GM12873 (cell line): Measurements from ENCODE around the gene SMTNL2.

Experiments used
- TF ChIP-seq, protein P1 (sequence below): IDR thresholded peaks from 2 replicates; pipeline ENCODE4 v1.5.1; 2012; ENCODE audit warnings: low read depth, mild to moderate bottlenecking, moderate library complexity, low read length, control low read depth; ENCODE audit not compliant: insufficient read depth; ENCODE audit errors: missing control alignments

SMTNL2 gene

DNA sequence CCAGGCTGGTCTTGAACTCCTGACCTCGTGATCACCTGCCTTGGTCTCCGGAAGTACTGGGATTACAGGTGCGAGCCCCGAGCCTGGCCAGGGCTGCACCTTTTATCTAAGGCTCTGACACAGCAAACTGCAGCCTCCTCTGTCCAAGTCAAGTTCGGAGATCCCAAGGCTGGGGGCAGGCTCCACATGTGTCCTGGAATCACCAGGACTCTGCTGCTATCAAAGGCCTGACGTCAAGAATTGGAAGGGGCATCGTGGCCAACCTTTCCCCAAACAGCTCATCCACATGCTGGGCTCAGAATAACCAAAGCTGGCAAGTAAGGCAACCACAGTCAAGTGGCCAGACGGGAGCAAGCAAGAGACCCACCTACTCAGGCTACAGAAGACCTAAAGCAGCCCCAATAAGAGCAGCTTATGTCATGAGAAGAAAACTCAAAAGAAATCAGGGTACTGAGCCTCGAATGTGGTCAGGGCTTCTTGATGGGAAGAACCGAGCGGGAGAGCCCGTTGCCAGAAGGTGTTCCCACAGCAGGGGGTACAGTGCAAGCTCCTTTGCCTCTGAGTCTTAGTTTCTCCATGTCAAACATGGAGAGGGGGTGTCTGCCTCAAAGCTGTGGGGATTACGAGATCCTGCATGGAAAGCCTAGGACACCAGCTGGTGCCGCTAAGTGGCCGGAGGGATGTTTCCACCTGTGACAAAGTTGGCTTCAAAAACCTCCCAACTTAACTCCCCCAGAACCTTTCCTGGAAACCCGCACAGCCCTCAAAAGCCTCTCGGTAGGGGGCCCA lies 37.0 kb upstream of the SMTNL2 start:
- TF ChIP-seq, protein P1, sequence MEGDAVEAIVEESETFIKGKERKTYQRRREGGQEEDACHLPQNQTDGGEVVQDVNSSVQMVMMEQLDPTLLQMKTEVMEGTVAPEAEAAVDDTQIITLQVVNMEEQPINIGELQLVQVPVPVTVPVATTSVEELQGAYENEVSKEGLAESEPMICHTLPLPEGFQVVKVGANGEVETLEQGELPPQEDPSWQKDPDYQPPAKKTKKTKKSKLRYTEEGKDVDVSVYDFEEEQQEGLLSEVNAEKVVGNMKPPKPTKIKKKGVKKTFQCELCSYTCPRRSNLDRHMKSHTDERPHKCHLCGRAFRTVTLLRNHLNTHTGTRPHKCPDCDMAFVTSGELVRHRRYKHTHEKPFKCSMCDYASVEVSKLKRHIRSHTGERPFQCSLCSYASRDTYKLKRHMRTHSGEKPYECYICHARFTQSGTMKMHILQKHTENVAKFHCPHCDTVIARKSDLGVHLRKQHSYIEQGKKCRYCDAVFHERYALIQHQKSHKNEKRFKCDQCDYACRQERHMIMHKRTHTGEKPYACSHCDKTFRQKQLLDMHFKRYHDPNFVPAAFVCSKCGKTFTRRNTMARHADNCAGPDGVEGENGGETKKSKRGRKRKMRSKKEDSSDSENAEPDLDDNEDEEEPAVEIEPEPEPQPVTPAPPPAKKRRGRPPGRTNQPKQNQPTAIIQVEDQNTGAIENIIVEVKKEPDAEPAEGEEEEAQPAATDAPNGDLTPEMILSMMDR, result no peak

DNA sequence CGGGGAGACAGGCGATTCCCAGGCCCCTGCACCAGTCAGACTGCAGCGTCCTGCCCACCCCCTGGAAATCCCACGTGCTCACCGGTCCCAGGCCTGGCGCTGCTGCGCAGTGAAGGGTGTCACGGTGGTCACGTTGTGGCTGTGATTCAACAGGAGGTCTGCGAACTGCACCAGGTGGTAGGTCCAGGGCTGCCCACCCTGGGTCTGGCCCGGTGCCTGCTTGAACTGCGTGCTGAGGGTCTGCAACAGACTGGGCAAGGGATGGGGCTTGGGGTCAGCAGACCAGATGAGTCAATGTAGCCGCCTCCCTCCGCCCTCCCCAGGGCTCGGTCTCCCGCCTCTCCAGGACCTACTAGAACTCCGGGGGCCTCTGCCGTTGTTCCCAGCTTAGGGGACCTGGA lies 36.3 kb upstream of the SMTNL2 start:
- TF ChIP-seq, protein P1, result no peak

DNA sequence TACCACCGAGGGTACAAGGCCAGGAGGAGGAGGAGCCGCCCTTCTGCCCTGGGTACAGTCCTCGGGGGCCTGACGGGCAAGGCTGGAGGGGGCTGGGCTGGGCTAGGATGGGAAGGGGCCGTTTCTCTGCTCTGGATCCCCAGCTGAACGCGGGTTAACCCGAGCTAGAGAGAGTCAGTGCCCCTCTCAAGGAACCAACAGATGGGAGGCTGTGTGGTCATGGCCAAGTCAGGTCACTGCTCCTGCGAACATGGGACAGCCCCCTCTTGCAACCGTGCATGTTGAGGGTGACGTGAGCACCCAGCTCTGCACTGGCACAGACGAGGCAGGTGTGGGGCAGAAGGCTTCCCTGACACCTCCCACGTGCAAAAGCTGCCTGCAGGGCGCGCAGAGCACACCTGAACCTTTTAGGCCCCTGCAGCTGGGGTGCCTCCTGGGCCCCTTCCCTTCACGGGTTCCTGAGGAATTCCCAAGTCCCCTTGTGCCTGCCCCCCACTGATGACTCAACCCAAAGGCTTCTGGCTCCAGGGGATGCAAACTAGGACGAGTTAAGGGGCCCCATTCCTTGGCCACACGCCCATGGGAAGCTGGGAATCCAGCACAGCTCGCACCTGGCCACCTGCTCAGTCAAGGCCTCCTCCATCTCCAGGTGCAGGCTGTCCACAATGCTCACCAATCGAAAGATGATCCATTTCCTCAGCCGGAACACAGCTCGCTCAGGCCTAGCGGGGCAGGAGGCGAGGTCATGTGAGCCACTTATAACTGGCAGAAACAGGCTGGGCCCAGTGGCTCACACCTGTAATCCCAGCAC lies 35.4 kb upstream of the SMTNL2 start:
- TF ChIP-seq, protein P1, result no peak

DNA sequence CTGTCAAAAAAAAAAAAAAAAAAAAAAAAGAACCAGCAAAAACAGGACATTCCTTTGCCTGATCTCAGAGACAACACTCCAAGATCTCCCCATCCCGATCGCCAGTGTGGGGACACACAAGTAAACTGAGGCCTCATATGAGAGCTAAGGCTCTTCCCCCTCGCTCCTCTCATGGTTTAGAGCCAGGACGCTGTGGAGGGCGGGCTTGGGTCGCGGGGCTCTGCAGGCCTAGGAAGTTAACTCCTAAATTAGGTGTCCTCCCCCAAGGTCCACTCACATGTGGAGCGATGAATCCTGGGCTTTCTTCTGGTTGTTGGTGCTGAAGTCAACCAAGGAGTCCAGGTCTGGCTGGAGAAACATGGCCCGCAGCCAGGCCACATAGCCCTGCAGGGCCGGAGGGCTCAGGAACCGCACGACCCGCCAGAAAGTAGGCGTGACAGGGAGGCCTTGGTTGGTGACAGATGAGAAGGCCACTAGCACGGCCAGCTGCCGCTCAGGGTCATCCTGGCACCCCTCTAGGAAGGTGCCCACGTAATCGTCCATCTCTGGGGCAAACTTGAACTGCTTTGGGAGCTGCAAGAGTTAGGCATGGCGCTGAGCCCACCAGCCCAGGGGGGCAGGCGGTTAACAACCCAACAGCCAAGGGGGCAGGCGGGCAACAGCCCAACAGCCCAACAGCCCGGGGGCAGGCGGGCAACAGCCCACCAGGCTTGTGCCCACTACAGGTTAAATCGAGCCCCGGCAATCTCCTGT lies 34.4 kb upstream of the SMTNL2 start:
- TF ChIP-seq, protein P1, result no peak

DNA sequence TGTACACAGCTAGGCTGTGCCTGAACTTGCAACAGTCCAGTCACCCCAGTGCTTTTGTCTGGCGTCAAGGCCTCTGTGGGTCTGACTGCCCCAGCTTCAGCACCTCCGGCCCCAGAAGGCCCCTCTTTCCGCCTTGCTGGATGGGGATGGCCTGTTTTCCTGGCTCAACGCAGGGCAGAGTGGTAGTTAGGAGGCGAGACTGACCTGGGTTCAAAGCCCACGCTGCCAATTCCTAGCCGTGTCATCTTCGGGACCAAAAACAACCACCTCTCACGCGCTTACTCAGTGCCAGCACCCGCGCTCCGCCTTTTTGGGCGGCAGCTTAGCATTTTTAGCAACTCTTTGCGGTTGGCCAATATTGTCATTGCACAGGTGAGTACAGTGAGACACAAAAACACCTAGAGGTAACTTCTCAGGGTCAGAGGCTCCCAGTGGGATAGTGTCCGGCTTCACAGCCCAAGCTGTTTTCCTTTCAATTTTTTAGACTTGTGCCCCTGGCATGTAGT lies 33.7 kb upstream of the SMTNL2 start:
- TF ChIP-seq, protein P1, result no peak

DNA sequence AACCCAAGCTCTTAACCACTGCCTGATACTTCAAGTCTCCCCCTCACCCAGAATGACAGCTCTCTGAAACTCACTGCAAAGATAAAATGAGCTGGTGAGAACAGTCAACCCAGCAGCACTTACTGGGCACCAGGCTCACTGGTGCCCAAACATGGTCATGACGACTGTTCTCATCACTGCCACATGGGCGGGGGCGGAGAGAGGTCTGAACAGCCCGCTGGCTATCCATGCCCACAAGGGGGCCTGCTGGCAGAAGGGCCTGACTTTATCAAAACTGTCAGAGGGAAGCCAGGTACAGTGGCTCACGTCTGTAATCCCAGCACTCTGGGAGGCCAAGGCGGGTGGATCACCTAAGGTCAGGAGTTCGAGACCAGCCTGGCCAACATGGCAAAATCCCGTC lies 33.2 kb upstream of the SMTNL2 start:
- TF ChIP-seq, protein P1, result no peak
